Lung (tissue), 12 donors: ENCODE results near the gene MS4A1. TPM values are rescaled to one million over a fixed set of nuclear protein-coding genes. Genes with fewer than 3 reads are reported as not detected.
A peak's percentile ranks its signal among the peaks of the same experiment; 100 is the strongest.

Experiments
- ATAC-seq: fragments of 200-7000 bp; cut with Tn5 transposase; one replicate; pipeline ENCODE4 v1.9.1; 2020; ENCODE audit warnings: moderate number of reproducible peaks; ENCODE audit not compliant: insufficient read depth, low FRiP score
- DNase-seq, 3 donors: peaks; one replicate each; pipeline ENCODE4 v3.0.0-alpha.2; 2013 to 2017
- H3K27ac ChIP-seq, 2 donors: one replicate each; pipeline ENCODE4 v1.5.1; 2013; ENCODE audit warnings: mild to moderate bottlenecking in 2 of 2, moderate library complexity in 2 of 2, control low read depth in 1 of 2, inconsistent platforms in 1 of 2, low read depth in 1 of 2, low read length in 1 of 2
- H3K27me3 ChIP-seq, 3 donors: one replicate each; pipeline ENCODE4 v1.5.1; 2013; ENCODE audit warnings: low read length in 2 of 3; ENCODE audit not compliant: control insufficient read depth in 3 of 3, insufficient read depth in 3 of 3
- H3K36me3 ChIP-seq, 4 donors: one replicate each; pipeline ENCODE4 v1.5.1; 2013; ENCODE audit warnings: low read length in 4 of 4, mild to moderate bottlenecking in 1 of 4, moderate library complexity in 1 of 4; ENCODE audit not compliant: control insufficient read depth in 4 of 4, insufficient read depth in 4 of 4
- H3K4me1 ChIP-seq, 5 donors: one replicate each; pipeline ENCODE4 v1.5.1; 2013; ENCODE audit warnings: low read length in 5 of 5, mild to moderate bottlenecking in 2 of 5, moderate library complexity in 1 of 5; ENCODE audit not compliant: control insufficient read depth in 5 of 5, insufficient read depth in 5 of 5
- H3K4me3 ChIP-seq: one replicate; pipeline ENCODE4 v1.5.1; 2013; ENCODE audit warnings: mild to moderate bottlenecking, control low read depth, moderate library complexity
- H3K9ac ChIP-seq, 2 donors: one replicate each; pipeline ENCODE4 v1.5.1; 2013; ENCODE audit warnings: low read length in 2 of 2, control low read depth in 1 of 2; ENCODE audit not compliant: insufficient read depth in 1 of 2
- H3K9me3 ChIP-seq, 4 donors: one replicate each; pipeline ENCODE4 v1.5.1; 2013; ENCODE audit warnings: low read length in 3 of 4, mild to moderate bottlenecking in 1 of 4, moderate library complexity in 1 of 4; ENCODE audit not compliant: control insufficient read depth in 4 of 4, insufficient read depth in 3 of 4
- CTCF ChIP-seq: IDR thresholded peaks from 2 replicates; pipeline ENCODE4 v1.5.1; 2012; ENCODE audit warnings: mild to moderate bottlenecking; ENCODE audit errors: control extremely low read depth, extremely low read depth
- WGBS, 2 donors: extraction: QIAGEN DNeasy Blood & Tissue Kit; methylation state at CpG; one replicate each; pipeline ENCODE4 v1.1.7; 2013; 5-methylcytosine and 5-hydroxymethylcytosine counted together
- polyA plus RNA-seq, 2 donors: library from polyadenylated mRNA; stranded (reverse); fragments of 200-250 nt; gene quantifications; one replicate each; pipeline ENCODE4 v1.2.1, GENCODE V29; 2013
- total RNA-seq, 2 donors: library from RNA; depleted of rRNA in 1 of 2; stranded (reverse); fragments of >200 nt in 1 of 2; gene quantifications; one replicate each; pipeline ENCODE4 v1.2.1, GENCODE V29; 2014 to 2021
- donor health status: control.
- donor health status: control.
- donor health status: Bipolar disorder and iron deficiency.
- donor health status: healthy.
- donor health status: DM: yes; HTN: yes; CAD: no.

MS4A1 gene
- total and polyA plus RNA-seq, 4 donors: 0.37 to 16.6 (median 3.0) TPM

GRCh38 chr11:60469723-60470122, 14.1 kb downstream of the MS4A1 start:
- DNase-seq (no peak), ATAC-seq (no peak)
- 70 to 80% methylated on average over 2 of the region's 2 CpGs for WGBS, 2 donors
- Histone ChIP-seq H3K9me3 (no peaks in the 10 kb centered on the region), H3K27ac (no peak overlapping the region), H3K36me3 (no peaks in the 10 kb centered on the region), H3K4me3 (no peak overlapping the region), H3K27me3 (no peaks in the 10 kb centered on the region), H3K9ac (no peak overlapping the region), H3K4me1 (no peaks in the 10 kb centered on the region)
- no peak for TF ChIP-seq CTCF

DNA sequence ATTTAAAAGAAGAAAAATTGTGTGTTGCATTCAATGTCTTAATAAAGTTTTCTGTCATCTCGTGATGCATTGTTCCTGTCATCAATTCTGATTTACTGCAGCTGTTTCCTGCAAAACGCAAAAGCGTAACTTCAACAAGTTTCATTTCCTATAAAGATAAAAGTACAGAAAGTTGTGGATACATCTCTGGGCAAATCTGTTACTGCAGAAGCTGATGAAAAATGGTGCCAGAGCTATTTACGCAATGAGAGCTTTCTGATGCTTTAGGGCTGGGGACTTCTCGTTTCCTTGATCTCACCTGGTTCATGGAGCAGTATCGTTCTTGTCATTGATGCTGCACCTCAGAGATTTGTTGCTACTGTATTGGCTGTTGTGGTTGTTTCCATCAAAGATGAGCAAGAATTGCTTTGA, 21.4 kb downstream of the MS4A1 start:
- H3K9me3 ChIP-seq: no peaks in the 10 kb centered on the region
- H3K27me3 ChIP-seq: no peaks in the 10 kb centered on the region
- H3K27ac ChIP-seq: no peak overlapping the region
- TF ChIP-seq CTCF: no peak
- no peak overlapping the region for H3K4me3 ChIP-seq
- DNase-seq: peak in 2 of 3 donors; percentile 3 to 11
- no peaks in the 10 kb centered on the region for H3K36me3 ChIP-seq
- no peak overlapping the region for H3K9ac ChIP-seq
- H3K4me1 ChIP-seq: no peaks in the 10 kb centered on the region
- ATAC-seq: no peak
- WGBS, 2 donors: 25 to 43% methylated on average over 6 of the region's 6 CpGs

GRCh38 chr11:60482361-60482760, 26.7 kb downstream of the MS4A1 start:
- H3K27me3 ChIP-seq: no peaks in the 10 kb centered on the region
- H3K27ac ChIP-seq: no peak overlapping the region
- 2 to 33% methylated on average over 2 of the region's 2 CpGs for WGBS, 2 donors
- H3K4me3 ChIP-seq: no peak overlapping the region
- ATAC-seq: peak; percentile 27
- TF ChIP-seq CTCF: no peak
- H3K4me1 ChIP-seq: no peaks in the 10 kb centered on the region
- H3K9me3 ChIP-seq: no peaks in the 10 kb centered on the region
- no peak overlapping the region for H3K9ac ChIP-seq
- no peak for DNase-seq
- no peaks in the 10 kb centered on the region for H3K36me3 ChIP-seq

- Histone ChIP-seq H3K27ac (no peak overlapping the region), H3K4me1 (no peaks in the 10 kb centered on the region), H3K36me3 (no peaks in the 10 kb centered on the region), H3K9ac (no peak overlapping the region), H3K27me3 (no peaks in the 10 kb centered on the region), H3K4me3 (no peak overlapping the region), H3K9me3 (no peaks in the 10 kb centered on the region)
- WGBS, 2 donors: 69 to 82% methylated on average over 5 of the region's 5 CpGs
- no peak for ATAC-seq
- TF ChIP-seq CTCF: peak; percentile 2
- DNase-seq: peak in 1 of 3 donors; percentile 13
These were observed 30.3 kb downstream of the MS4A1 start for GRCh38 chr11:60485987-60486386.
